ENCODE results near the gene LRIG2.
"Not testable (repeated sequence)": the region's sequence is repeated elsewhere in the genome, so short reads cannot be mapped to it uniquely, and the experiment has no call there.

The LRIG2 gene

DNA sequence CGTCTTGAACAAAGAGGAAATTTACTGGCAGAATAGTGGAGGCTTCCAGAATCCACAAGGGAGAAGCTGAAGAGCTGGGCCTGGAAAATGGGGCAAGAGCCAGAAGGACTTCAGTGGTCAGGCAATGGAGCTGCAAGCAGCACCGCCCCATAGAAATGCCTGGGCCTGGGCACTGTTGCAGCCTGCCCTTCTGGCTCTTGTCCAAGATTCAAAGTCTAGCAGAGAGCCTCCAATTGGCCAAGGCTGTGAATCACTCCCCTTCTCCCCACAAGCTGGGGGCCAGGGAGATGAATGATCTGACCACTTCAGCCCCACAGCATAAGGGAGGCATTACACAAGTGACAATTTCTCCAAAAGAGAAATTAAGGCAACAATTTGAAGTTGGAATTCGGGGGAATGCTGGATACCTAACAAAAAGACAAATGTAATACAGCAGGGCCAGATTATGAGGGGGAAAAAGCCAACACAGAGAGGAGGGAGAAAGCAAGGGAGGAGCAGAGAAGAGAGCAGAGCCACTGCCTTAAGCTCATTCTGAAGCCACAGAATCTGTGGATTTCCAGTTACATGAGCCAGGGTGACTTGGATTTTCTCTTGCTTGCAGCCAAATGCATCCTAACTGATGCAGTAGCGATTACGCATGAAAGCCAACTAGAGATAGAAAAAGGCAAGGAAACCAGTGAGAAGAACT, 80.3 kb downstream of the LRIG2 start:
- Histone ChIP-seq H3K27me3 (ENCODE audit: low read length) (no peaks in the 10 kb centered on the region), H2AFZ (ENCODE audit: low read depth, low read length, severe bottlenecking) (no peak overlapping the region), H3K4me3 (ENCODE audit: insufficient read depth, low read length, poor library complexity, severe bottlenecking) (no peak overlapping the region), H3K9ac (ENCODE audit: low read length) (no peak overlapping the region), H3K9me3 (ENCODE audit: insufficient read depth, low read length) (no peaks in the 10 kb centered on the region), H3K79me2 (ENCODE audit: insufficient read depth, low read length) (no peaks in the 10 kb centered on the region), H3K27ac (ENCODE audit: low read depth, low read length) (no peak overlapping the region), H4K20me1 (ENCODE audit: low read depth, low read length) (no peaks in the 10 kb centered on the region), H3K9me2 (replicated peaks; ENCODE audit: insufficient read depth, low read length) (no peaks in the 10 kb centered on the region), H3F3A (ENCODE audit: insufficient read depth) (no peaks in the 10 kb centered on the region), H3K36me3 (ENCODE audit: low read length) (no peaks in the 10 kb centered on the region), H3K4me2 (ENCODE audit: low read depth, low read length, poor library complexity, severe bottlenecking) (no peak overlapping the region)
- TF ChIP-seq, protein P1, sequence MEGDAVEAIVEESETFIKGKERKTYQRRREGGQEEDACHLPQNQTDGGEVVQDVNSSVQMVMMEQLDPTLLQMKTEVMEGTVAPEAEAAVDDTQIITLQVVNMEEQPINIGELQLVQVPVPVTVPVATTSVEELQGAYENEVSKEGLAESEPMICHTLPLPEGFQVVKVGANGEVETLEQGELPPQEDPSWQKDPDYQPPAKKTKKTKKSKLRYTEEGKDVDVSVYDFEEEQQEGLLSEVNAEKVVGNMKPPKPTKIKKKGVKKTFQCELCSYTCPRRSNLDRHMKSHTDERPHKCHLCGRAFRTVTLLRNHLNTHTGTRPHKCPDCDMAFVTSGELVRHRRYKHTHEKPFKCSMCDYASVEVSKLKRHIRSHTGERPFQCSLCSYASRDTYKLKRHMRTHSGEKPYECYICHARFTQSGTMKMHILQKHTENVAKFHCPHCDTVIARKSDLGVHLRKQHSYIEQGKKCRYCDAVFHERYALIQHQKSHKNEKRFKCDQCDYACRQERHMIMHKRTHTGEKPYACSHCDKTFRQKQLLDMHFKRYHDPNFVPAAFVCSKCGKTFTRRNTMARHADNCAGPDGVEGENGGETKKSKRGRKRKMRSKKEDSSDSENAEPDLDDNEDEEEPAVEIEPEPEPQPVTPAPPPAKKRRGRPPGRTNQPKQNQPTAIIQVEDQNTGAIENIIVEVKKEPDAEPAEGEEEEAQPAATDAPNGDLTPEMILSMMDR (IDR thresholded peaks at IDR 0.05; ENCODE audit: insufficient read depth, low read length, poor library complexity, severe bottlenecking), result no peak
- no peak for TF ChIP-seq EZH2phosphoT487 (conservative IDR thresholded peaks at IDR 0.05; ENCODE audit: low read length)

DNA sequence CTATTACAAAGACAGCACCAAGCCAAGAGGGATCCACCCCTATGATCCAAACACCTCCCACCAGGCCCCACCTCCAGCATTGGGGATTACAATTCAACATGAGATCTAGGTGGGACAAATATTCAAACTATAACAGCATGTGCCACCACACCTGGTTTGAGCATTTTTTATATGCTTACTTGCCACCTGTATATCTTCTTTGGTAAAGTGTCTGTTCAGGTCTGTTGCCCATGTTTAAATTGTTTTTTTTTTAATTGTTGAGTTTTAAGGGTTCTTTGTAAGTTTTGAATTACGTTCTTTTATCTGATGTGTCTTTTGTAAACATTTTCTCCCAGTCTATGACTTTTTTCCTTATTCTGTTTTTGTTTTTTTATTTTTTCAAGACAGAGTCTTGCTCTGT, 83.4 kb downstream of the LRIG2 start:
- H2AFZ ChIP-seq (ENCODE audit: low read depth, low read length, severe bottlenecking), result no peak overlapping the region
- no peaks in the 10 kb centered on the region for H3F3A ChIP-seq (ENCODE audit: insufficient read depth)
- no peak overlapping the region for H3K4me3 ChIP-seq (ENCODE audit: insufficient read depth, low read length, poor library complexity, severe bottlenecking)
- no peaks in the 10 kb centered on the region for H3K9me3 ChIP-seq (ENCODE audit: insufficient read depth, low read length)
- H3K27ac ChIP-seq (ENCODE audit: low read depth, low read length), result no peak overlapping the region
- H3K27me3 ChIP-seq (ENCODE audit: low read length), result no peaks in the 10 kb centered on the region
- no peak overlapping the region for H3K9ac ChIP-seq (ENCODE audit: low read length)
- no peaks in the 10 kb centered on the region for H3K36me3 ChIP-seq (ENCODE audit: low read length)
- H3K9me2 ChIP-seq (replicated peaks; ENCODE audit: insufficient read depth, low read length), result no peaks in the 10 kb centered on the region
- no peak for TF ChIP-seq EZH2phosphoT487 (conservative IDR thresholded peaks at IDR 0.05; ENCODE audit: low read length)
- TF ChIP-seq, protein P1 (IDR thresholded peaks at IDR 0.05; ENCODE audit: insufficient read depth, low read length, poor library complexity, severe bottlenecking), result no peak
- no peak overlapping the region for H3K4me2 ChIP-seq (ENCODE audit: low read depth, low read length, poor library complexity, severe bottlenecking)
- H4K20me1 ChIP-seq (ENCODE audit: low read depth, low read length), result no peaks in the 10 kb centered on the region
- H3K79me2 ChIP-seq (ENCODE audit: insufficient read depth, low read length), result no peaks in the 10 kb centered on the region

DNA sequence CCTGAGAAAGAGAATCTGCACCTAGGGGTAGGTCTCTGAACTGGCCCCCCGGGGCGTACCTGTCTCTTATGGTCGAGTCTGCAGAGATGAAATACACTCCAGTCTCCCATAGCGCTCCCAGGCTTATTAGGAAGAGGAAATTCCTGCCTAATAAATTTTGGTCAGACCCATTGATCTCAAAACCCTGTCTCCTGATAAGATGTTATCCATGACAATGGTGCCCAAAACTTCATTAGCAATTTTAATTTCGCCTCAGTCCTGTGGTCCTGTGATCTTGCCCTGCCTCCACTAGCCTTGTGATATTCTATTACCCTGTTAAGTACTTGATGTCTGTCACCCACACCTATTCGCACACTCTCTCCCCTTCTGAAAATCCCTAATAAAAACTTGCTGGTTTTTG, 85.7 kb downstream of the LRIG2 start:
- not testable (repeated sequence) for H3K79me2 ChIP-seq (ENCODE audit: insufficient read depth, low read length); H3K9me3 ChIP-seq (ENCODE audit: insufficient read depth, low read length); H3K27ac ChIP-seq (ENCODE audit: low read depth, low read length); H3K36me3 ChIP-seq (ENCODE audit: low read length); H3K27me3 ChIP-seq (ENCODE audit: low read length); H3K4me3 ChIP-seq (ENCODE audit: insufficient read depth, low read length, poor library complexity, severe bottlenecking); H4K20me1 ChIP-seq (ENCODE audit: low read depth, low read length); H3K4me2 ChIP-seq (ENCODE audit: low read depth, low read length, poor library complexity, severe bottlenecking); H3K9ac ChIP-seq (ENCODE audit: low read length); H3F3A ChIP-seq (ENCODE audit: insufficient read depth); H3K9me2 ChIP-seq (replicated peaks; ENCODE audit: insufficient read depth, low read length); H2AFZ ChIP-seq (ENCODE audit: low read depth, low read length, severe bottlenecking)

DNA sequence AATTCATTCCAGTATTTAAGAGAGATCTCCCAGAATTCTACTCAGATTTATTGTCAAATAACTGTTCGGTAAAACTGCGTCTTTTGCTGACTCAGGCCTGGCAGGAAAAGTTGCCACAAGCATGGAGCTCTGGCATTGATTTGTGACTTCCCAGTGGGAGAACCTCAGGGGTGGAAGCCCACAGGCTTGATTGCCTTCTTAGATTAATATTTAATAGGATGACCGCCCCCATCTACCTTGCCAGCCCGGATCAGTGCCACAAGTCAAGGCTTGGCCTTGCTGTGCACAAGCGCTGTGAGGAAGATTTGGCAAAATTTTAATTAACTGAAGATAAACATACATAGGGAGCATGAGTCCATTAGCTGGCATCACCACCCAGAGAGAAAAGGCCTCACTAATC, 93.5 kb downstream of the LRIG2 start:
- no peaks in the 10 kb centered on the region for H4K20me1 ChIP-seq (ENCODE audit: low read depth, low read length)

More for the DNA sequence above, 93.5 kb downstream of the LRIG2 start:
- H3K79me2 ChIP-seq (ENCODE audit: insufficient read depth, low read length), result no peaks in the 10 kb centered on the region
- TF ChIP-seq, protein P1 (IDR thresholded peaks at IDR 0.05; ENCODE audit: insufficient read depth, low read length, poor library complexity, severe bottlenecking), result no peak
- TF ChIP-seq EZH2phosphoT487 (conservative IDR thresholded peaks at IDR 0.05; ENCODE audit: low read length), result no peak
- no peaks in the 10 kb centered on the region for H3K27me3 ChIP-seq (ENCODE audit: low read length)
- no peaks in the 10 kb centered on the region for H3F3A ChIP-seq (ENCODE audit: insufficient read depth)
- H3K4me2 ChIP-seq (ENCODE audit: low read depth, low read length, poor library complexity, severe bottlenecking), result no peak overlapping the region
- no peaks in the 10 kb centered on the region for H3K36me3 ChIP-seq (ENCODE audit: low read length)
- H3K9me3 ChIP-seq (ENCODE audit: insufficient read depth, low read length), result no peaks in the 10 kb centered on the region
- H2AFZ ChIP-seq (ENCODE audit: low read depth, low read length, severe bottlenecking), result no peak overlapping the region
- H3K9me2 ChIP-seq (replicated peaks; ENCODE audit: insufficient read depth, low read length), result no peaks in the 10 kb centered on the region
- no peak overlapping the region for H3K9ac ChIP-seq (ENCODE audit: low read length)
- H3K27ac ChIP-seq (ENCODE audit: low read depth, low read length), result no peak overlapping the region
- H3K4me3 ChIP-seq (ENCODE audit: insufficient read depth, low read length, poor library complexity, severe bottlenecking), result no peak overlapping the region
